ENCODE results near the gene CLDN19. TPM values are rescaled to one million over a fixed set of nuclear protein-coding genes. Genes with fewer than 3 reads are reported as not detected.

CLDN19 gene
- total and polyA plus RNA-seq, 9 of the 15 experiments (the other 6 are each of a cell fraction or from before 2014, with no cell fraction given), result not detected

DNA sequence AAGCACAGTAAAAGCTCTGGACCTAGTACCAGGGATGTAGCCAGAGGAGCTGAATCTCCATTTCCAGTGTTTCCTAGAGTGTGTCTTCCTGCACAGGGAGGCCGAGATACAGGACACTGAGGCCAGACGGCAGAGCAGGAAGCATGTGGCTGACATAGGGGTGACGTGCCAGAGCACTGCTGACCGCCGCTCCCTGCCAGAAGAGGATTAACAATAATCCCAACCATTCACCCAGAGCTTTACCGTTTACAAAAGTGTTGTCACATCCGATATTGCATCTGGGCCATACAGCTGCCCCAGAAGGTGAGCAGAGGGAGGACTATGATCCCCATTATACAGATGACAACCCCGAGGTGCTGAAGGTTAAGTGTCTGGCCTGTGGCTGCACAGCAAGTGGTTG lies 5.8 kb upstream of the CLDN19 start:
- in situ Hi-C loops (cut with MboI) (loop anchor here (10.0 to 25.0 kb wide), 2 partner anchors 159 to 401 kb away; no protein-coding TSS in a partner anchor), intact Hi-C loops (cut with micrococcal nuclease) (no loop called here)
- DNase-seq (ENCODE audit: extremely low read depth in 1 of 4, low spot score in 3 of 4) (no peak), ATAC-seq (no peak), FAIRE-seq (no peak)
- ChIA-PET POLR2A (interaction anchor here (0.9 to 1.8 kb wide), 3 partner anchors 9 to 19 kb away, joined by 3 to 14 read pairs (median 5); no protein-coding TSS in a partner anchor), CTCF (ENCODE audit: low intra/inter-chr PET ratio) (interaction anchor here (0.9 to 1.1 kb wide), 2 partner anchors 168 to 599 kb away, joined by 3 to 4 read pairs; no protein-coding TSS in a partner anchor)
- H2AFZ ChIP-seq (ENCODE audit: low read depth, low read length), result no peak overlapping the region
- WGBS (ENCODE audit: insufficient coverage, low coverage, missing lambda C conversion rate), result 82% methylated on average over 7 of the region's 8 CpGs
- H3K9ac ChIP-seq (ENCODE audit: insufficient read depth in 1 of 2, low read depth in 2 of 2, low read length in 2 of 2), result no peak overlapping the region
- no peak overlapping the region for H3K27ac ChIP-seq (ENCODE audit: extremely low read depth, low read depth, low read length)
- H3K36me3 ChIP-seq (ENCODE audit: control insufficient read depth, insufficient read depth, low read length), result peaks cover 46% of the 10 kb centered on the region; the same call in 2 of the 3 replicates
- H3K9me3 ChIP-seq (replicated peaks; ENCODE audit: control insufficient read depth, insufficient read depth, low read depth, low read length), result no peaks in the 10 kb centered on the region
- H4K20me1 ChIP-seq (replicated peaks; ENCODE audit: control insufficient read depth, insufficient read depth, low read length), result no peaks in the 10 kb centered on the region
- TF ChIP-seq PML (IDR thresholded peaks at IDR 0.05; ENCODE audit: low read length) (no peak), CHCHD3 (CRISPR knock-in tag; IDR thresholded peaks at IDR 0.05) (no peak), KHSRP (IDR thresholded peaks at IDR 0.05) (no peak), ZNF408 (CRISPR knock-in tag; IDR thresholded peaks at IDR 0.05; ENCODE audit: low read depth) (no peak), NBN (IDR thresholded peaks at IDR 0.05; ENCODE audit: low read depth) (no peak), BDP1 (IDR thresholded peaks at IDR 0.05; ENCODE audit: insufficient read depth, insufficient read length) (no peak), YBX1 (IDR thresholded peaks at IDR 0.05) (no peak), POLR2B (IDR thresholded peaks at IDR 0.05; ENCODE audit: low read depth, partially characterized antibody) (peak; percentile 30)
- no peak overlapping the region for H3K4me2 ChIP-seq (ENCODE audit: insufficient read depth, low read length)
- H3K9me1 ChIP-seq (ENCODE audit: control insufficient read depth, insufficient read depth, low read length), result peaks cover 8% of the 10 kb centered on the region
- BruUV-seq (replicated peaks), result no TSS peak
- no peaks in the 10 kb centered on the region for H3K79me2 ChIP-seq (ENCODE audit: control insufficient read depth, insufficient read depth, low read length)
- H3K4me1 ChIP-seq (replicated peaks in 1 of 2; ENCODE audit: control insufficient read depth in 2 of 2, insufficient read depth in 2 of 2, low read length in 2 of 2), result peaks cover 0 to 2% of the 10 kb centered on the region in 2 experiments; a peak in 1 of 5 replicates
- H3K27me3 ChIP-seq (ENCODE audit: control insufficient read depth in 2 of 2, insufficient read depth in 2 of 2, low read length in 2 of 2), result peaks cover 0 to 5% of the 10 kb centered on the region in 2 experiments; a peak in 1 of 5 replicates
- no peak overlapping the region for H3K4me3 ChIP-seq

DNA sequence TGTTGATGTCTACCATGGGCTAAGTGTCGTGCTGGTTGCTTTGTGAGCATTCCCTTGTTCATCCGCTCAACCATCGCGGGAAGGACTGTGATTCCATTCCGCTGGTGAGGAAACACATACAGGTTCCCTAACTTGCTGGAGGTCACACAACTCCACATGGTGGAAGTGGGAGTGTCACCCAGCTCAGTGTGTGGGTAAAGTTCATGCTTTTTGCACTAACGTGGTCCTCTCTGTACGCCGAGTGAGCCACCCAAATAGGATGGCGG lies 4.0 kb upstream of the CLDN19 start:
- in situ Hi-C loops (cut with MboI) (loop anchor here (10.0 to 25.0 kb wide), 2 partner anchors 157 to 399 kb away; no protein-coding TSS in a partner anchor), intact Hi-C loops (cut with micrococcal nuclease) (no loop called here)
- no peak overlapping the region for H3K4me2 ChIP-seq (ENCODE audit: insufficient read depth, low read length)
- TF ChIP-seq, protein P1, sequence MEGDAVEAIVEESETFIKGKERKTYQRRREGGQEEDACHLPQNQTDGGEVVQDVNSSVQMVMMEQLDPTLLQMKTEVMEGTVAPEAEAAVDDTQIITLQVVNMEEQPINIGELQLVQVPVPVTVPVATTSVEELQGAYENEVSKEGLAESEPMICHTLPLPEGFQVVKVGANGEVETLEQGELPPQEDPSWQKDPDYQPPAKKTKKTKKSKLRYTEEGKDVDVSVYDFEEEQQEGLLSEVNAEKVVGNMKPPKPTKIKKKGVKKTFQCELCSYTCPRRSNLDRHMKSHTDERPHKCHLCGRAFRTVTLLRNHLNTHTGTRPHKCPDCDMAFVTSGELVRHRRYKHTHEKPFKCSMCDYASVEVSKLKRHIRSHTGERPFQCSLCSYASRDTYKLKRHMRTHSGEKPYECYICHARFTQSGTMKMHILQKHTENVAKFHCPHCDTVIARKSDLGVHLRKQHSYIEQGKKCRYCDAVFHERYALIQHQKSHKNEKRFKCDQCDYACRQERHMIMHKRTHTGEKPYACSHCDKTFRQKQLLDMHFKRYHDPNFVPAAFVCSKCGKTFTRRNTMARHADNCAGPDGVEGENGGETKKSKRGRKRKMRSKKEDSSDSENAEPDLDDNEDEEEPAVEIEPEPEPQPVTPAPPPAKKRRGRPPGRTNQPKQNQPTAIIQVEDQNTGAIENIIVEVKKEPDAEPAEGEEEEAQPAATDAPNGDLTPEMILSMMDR (IDR thresholded peaks at IDR 0.05 in 2 of 3, conservative IDR thresholded peaks at IDR 0.05 in 1 of 3; ENCODE audit: insufficient read depth in 2 of 3, low read depth in 1 of 3, low read length in 3 of 3), result no peak
- H3K27ac ChIP-seq (ENCODE audit: extremely low read depth, low read depth, low read length), result no peak overlapping the region
- POLR2A ChIA-PET, result interaction anchor here (1.7 kb wide), 1 partner anchor 8 kb away, joined by 5 read pairs; no protein-coding TSS in a partner anchor
- H3K27me3 ChIP-seq (ENCODE audit: control insufficient read depth in 2 of 2, insufficient read depth in 2 of 2, low read length in 2 of 2), result peaks cover 2 to 19% of the 10 kb centered on the region in 2 experiments; a peak in 4 of 5 replicates
- H3K4me3 ChIP-seq, result no peak overlapping the region
- no peak overlapping the region for H2AFZ ChIP-seq (ENCODE audit: low read depth, low read length)
- peaks cover 0 to 16% of the 10 kb centered on the region in 2 experiments; a peak in 2 of 5 replicates for H3K4me1 ChIP-seq (replicated peaks in 1 of 2; ENCODE audit: control insufficient read depth in 2 of 2, insufficient read depth in 2 of 2, low read length in 2 of 2)
- no peaks in the 10 kb centered on the region for H3K9me3 ChIP-seq (replicated peaks; ENCODE audit: control insufficient read depth, insufficient read depth, low read depth, low read length)
- no peak overlapping the region for H3K9ac ChIP-seq (ENCODE audit: insufficient read depth in 1 of 2, low read depth in 2 of 2, low read length in 2 of 2)
- H3K79me2 ChIP-seq (ENCODE audit: control insufficient read depth, insufficient read depth, low read length), result no peaks in the 10 kb centered on the region
- BruUV-seq (replicated peaks), result no TSS peak
- H3K9me1 ChIP-seq (ENCODE audit: control insufficient read depth, insufficient read depth, low read length), result peaks cover 8% of the 10 kb centered on the region
- no peak for DNase-seq (ENCODE audit: extremely low read depth in 1 of 4, low spot score in 3 of 4)
- 56% methylated on average over 9 of the region's 9 CpGs for WGBS (ENCODE audit: insufficient coverage, low coverage, missing lambda C conversion rate)
- no peak for FAIRE-seq
- H4K20me1 ChIP-seq (replicated peaks; ENCODE audit: control insufficient read depth, insufficient read depth, low read length), result peaks cover 5% of the 10 kb centered on the region; the same call in 1 of the 2 replicates
- peaks cover 34% of the 10 kb centered on the region; the same call in 2 of the 3 replicates for H3K36me3 ChIP-seq (ENCODE audit: control insufficient read depth, insufficient read depth, low read length)
- ATAC-seq, result no peak
- CTCF ChIA-PET (ENCODE audit: low intra/inter-chr PET ratio), result no interaction called here
